WTC11 (cell line): ENCODE measurements around the gene PDSS1.

Experiments
- CBFB ChIP-seq: sonication (generic); formaldehyde crosslinking; IDR thresholded peaks from 2 replicates; pipeline ENCODE4 v1.8.1; 2022; ENCODE audit warnings: mild to moderate bottlenecking, low read depth, missing genetic modification reagents
- FOXJ3 ChIP-seq: sonication (generic); formaldehyde crosslinking; IDR thresholded peaks from 2 replicates; pipeline ENCODE4 v1.9.0; 2021; ENCODE audit warnings: missing genetic modification reagents, mild to moderate bottlenecking, borderline replicate concordance
- TF ChIP-seq, protein P1 (sequence below): fragments of 200-600 bp; IDR thresholded peaks from 2 replicates; pipeline ENCODE4 v1.8.0; 2022; ENCODE audit warnings: antibody characterized with exemption
- TF ChIP-seq, protein P2 (sequence below): sonication (generic); formaldehyde crosslinking; IDR thresholded peaks from 2 replicates; pipeline ENCODE4 v1.8.1; 2023; ENCODE audit warnings: mild to moderate bottlenecking, moderate library complexity, missing genetic modification reagents

DNA sequence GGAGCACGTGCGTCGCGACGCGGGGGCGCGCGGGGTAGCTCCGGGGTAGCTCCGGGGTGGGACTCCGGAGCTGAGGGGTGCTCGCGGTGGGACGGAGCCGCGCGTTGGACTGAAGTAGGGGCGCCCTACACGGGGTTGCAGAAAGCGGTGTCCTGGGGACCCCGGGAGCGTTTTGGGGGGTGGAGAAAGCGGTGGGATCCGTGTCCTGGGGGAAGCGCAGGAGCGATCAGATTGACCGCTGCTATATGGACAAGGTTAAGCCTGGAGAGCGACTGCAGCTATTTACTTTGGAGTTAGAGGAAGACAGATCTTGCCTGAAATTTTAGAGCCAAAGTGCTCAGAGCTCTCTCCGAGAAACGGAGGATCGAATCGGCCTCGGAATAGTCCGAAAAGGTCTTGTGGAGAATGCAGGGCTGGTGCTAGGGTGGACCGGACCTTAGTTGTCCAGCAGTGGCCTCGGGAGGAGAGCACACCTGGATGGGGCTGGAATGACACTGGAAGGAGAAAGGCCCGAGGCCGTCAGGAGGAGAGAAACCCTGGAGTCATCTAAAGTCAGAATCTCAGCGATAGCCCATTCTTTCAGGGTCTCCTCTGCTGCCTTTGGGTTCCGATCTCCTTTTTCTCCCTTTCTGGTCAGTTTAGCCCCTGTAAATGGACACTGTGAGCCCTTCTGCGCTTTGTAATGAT, 564 bp downstream of the PDSS1 start:
- TF ChIP-seq CBFB (no peak), FOXJ3 (CRISPR knock-in tag) (no peak)
- TF ChIP-seq, protein P1, sequence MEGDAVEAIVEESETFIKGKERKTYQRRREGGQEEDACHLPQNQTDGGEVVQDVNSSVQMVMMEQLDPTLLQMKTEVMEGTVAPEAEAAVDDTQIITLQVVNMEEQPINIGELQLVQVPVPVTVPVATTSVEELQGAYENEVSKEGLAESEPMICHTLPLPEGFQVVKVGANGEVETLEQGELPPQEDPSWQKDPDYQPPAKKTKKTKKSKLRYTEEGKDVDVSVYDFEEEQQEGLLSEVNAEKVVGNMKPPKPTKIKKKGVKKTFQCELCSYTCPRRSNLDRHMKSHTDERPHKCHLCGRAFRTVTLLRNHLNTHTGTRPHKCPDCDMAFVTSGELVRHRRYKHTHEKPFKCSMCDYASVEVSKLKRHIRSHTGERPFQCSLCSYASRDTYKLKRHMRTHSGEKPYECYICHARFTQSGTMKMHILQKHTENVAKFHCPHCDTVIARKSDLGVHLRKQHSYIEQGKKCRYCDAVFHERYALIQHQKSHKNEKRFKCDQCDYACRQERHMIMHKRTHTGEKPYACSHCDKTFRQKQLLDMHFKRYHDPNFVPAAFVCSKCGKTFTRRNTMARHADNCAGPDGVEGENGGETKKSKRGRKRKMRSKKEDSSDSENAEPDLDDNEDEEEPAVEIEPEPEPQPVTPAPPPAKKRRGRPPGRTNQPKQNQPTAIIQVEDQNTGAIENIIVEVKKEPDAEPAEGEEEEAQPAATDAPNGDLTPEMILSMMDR: no peak
- TF ChIP-seq, protein P2, sequence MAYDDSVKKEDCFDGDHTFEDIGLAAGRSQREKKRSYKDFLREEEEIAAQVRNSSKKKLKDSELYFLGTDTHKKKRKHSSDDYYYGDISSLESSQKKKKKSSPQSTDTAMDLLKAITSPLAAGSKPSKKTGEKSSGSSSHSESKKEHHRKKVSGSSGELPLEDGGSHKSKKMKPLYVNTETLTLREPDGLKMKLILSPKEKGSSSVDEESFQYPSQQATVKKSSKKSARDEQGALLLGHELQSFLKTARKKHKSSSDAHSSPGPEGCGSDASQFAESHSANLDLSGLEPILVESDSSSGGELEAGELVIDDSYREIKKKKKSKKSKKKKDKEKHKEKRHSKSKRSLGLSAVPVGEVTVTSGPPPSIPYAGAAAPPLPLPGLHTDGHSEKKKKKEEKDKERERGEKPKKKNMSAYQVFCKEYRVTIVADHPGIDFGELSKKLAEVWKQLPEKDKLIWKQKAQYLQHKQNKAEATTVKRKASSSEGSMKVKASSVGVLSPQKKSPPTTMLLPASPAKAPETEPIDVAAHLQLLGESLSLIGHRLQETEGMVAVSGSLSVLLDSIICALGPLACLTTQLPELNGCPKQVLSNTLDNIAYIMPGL (CRISPR knock-in tag): no peak
